A673 (cell line): ENCODE data around the gene SORCS1. TPM values are rescaled to one million over a fixed set of nuclear protein-coding genes. Genes with fewer than 3 reads are reported as not detected.

Experiments
- BruUV-seq: library from RNA; stranded (reverse); fragments of 400-500 nt; replicated peaks from 2 replicates; lab custom pipeline; 2021; lab: Mats Ljungman, UMichigan
- CTCF ChIA-PET: fragments of 300-600 bp; sonication (Branson Sonifier 250); formaldehyde crosslinking; loops from one replicate; lab custom pipeline; 2022; ENCODE audit warnings: antibody characterized with exemption; lab: Charles Lee
- POLR2A ChIA-PET: fragments of 300-600 bp; sonication (Branson Sonifier 250); formaldehyde crosslinking; loops from one replicate; lab custom pipeline; 2022; ENCODE audit warnings: antibody characterized with exemption; ENCODE audit not compliant: low non-redundant PET; lab: Charles Lee
- DNase-seq: peaks from one replicate; pipeline ENCODE4 v3.0.0-alpha.2; 2015; ENCODE audit warnings: low spot score
- H3K27ac ChIP-seq: fragments of 200-600 bp; sonication (generic); 2 replicates; pipeline ENCODE4 v1.5.1; 2016; ENCODE audit warnings: mixed run types, low read depth, mild to moderate bottlenecking, mixed read lengths, antibody characterized with exemption, low read length; ENCODE audit not compliant: poor library complexity, severe bottlenecking
- H3K27me3 ChIP-seq: fragments of 200-600 bp; sonication (generic); replicated peaks from 2 replicates; pipeline ENCODE4 v1.6.1; 2017; ENCODE audit warnings: mixed run types, low read depth, mild to moderate bottlenecking, mixed read lengths, antibody characterized with exemption, low read length; ENCODE audit not compliant: insufficient read depth, poor library complexity
- H3K36me3 ChIP-seq: fragments of 200-600 bp; sonication (generic); 2 replicates; pipeline ENCODE4 v1.6.1; 2016; ENCODE audit warnings: mixed run types, mild to moderate bottlenecking, mixed read lengths, antibody characterized with exemption, low read length; ENCODE audit not compliant: insufficient read depth, poor library complexity, severe bottlenecking
- H3K4me1 ChIP-seq: fragments of 200-600 bp; sonication (generic); 2 replicates; pipeline ENCODE4 v1.6.1; 2017; ENCODE audit warnings: mixed run types, mild to moderate bottlenecking, mixed read lengths, antibody characterized with exemption, low read length; ENCODE audit not compliant: insufficient read depth, poor library complexity, severe bottlenecking
- H3K4me3 ChIP-seq: fragments of 200-600 bp; sonication (generic); 2 replicates; pipeline ENCODE4 v1.5.1; 2016; ENCODE audit warnings: low read depth, mixed run types, mild to moderate bottlenecking, mixed read lengths, low read length; ENCODE audit not compliant: poor library complexity, severe bottlenecking
- H3K9me3 ChIP-seq: fragments of 200-600 bp; sonication (generic); 2 replicates; pipeline ENCODE4 v1.6.1; 2016; ENCODE audit warnings: mixed run types, low read depth, mild to moderate bottlenecking, mixed read lengths, antibody characterized with exemption, low read length; ENCODE audit not compliant: poor library complexity, severe bottlenecking
- CTCF ChIP-seq: fragments of 300-800, 200-600 bp; sonication (generic); conservative IDR thresholded peaks from 2 replicates; pipeline ENCODE4 v1.5.1; 2017; ENCODE audit warnings: low read depth, mild to moderate bottlenecking, antibody characterized with exemption, low read length, moderate library complexity, mixed read lengths
- EZH2 ChIP-seq: fragments of 200-600 bp; sonication (generic); IDR thresholded peaks from 2 replicates; pipeline ENCODE4 v1.6.1; 2017; ENCODE audit warnings: borderline replicate concordance, low read depth, mild to moderate bottlenecking, mixed read lengths, antibody characterized with exemption, low read length; ENCODE audit not compliant: poor library complexity, severe bottlenecking
- intact Hi-C: fragments of 100-400 bp; cut with micrococcal nuclease; formaldehyde crosslinking; loops from one replicate; pipeline ENCODE4 v1.10.0; 2022; ENCODE audit not compliant: unreplicated experiment
- total RNA-seq: library from RNA; stranded (reverse); gene quantifications from 2 replicates; pipeline ENCODE4 v1.2.3, GENCODE V29; 2021

SORCS1 gene
- total RNA-seq, 1 experiment from 2014 or later, result 0.34 TPM

- H3K27me3 ChIP-seq, result no peaks in the 10 kb centered on the region
- intact Hi-C loops, result loop anchor here (5.0 kb wide), 1 partner anchor 344 kb away; no protein-coding TSS in a partner anchor
- no peak for TF ChIP-seq CTCF
- no peak for TF ChIP-seq EZH2
- H3K4me3 ChIP-seq, result no peak overlapping the region
- H3K4me1 ChIP-seq, result no peaks in the 10 kb centered on the region
- H3K36me3 ChIP-seq, result no peaks in the 10 kb centered on the region
- H3K9me3 ChIP-seq, result no peaks in the 10 kb centered on the region
- BruUV-seq, result no TSS peak
- POLR2A ChIA-PET, result interaction anchor here (0.5 kb wide), 1 partner anchor 245 kb away, joined by 19 read pairs; no protein-coding TSS in a partner anchor
- DNase-seq, result peak; percentile 20
- CTCF ChIA-PET, result no interaction called here
- H3K27ac ChIP-seq, result no peak overlapping the region
These were observed 22.9 kb downstream of the SORCS1 start for GRCh38 chr10:107141524-107142061.

GRCh38 chr10:107139237-107139636, 25.3 kb downstream of the SORCS1 start:
- no peaks in the 10 kb centered on the region for H3K27me3 ChIP-seq
- ChIA-PET POLR2A (no interaction called here), CTCF (no interaction called here)
- BruUV-seq, result no TSS peak
- H3K4me3 ChIP-seq, result no peak overlapping the region
- no peak overlapping the region for H3K27ac ChIP-seq
- intact Hi-C loops, result no loop called here
- TF ChIP-seq CTCF (peak; percentile 23; the same call in 1 of the 2 replicates), EZH2 (no peak)
- H3K36me3 ChIP-seq, result no peaks in the 10 kb centered on the region
- no peaks in the 10 kb centered on the region for H3K4me1 ChIP-seq
- no peak for DNase-seq
- H3K9me3 ChIP-seq, result no peaks in the 10 kb centered on the region

- no peak for DNase-seq
- ChIA-PET CTCF (no interaction called here), POLR2A (no interaction called here)
- intact Hi-C loops, result no loop called here
- no peaks in the 10 kb centered on the region for H3K36me3 ChIP-seq
- no peaks in the 10 kb centered on the region for H3K9me3 ChIP-seq
- no peak overlapping the region for H3K27ac ChIP-seq
- peaks cover 3% of the 10 kb centered on the region for H3K27me3 ChIP-seq
- no peak overlapping the region for H3K4me3 ChIP-seq
- BruUV-seq, result no TSS peak
- H3K4me1 ChIP-seq, result no peaks in the 10 kb centered on the region
- no peak for TF ChIP-seq EZH2
- TF ChIP-seq CTCF, result no peak
These were observed 30.9 kb downstream of the SORCS1 start for GRCh38 chr10:107133656-107134055.
